SK-N-SH (cell line): ENCODE data around the gene WIPI1.
"Not testable (repeated sequence)": the region's sequence is repeated elsewhere in the genome, so short reads cannot be mapped to it uniquely, and the experiment has no call there.

ENCODE experiments used
- EP300 ChIP-seq, 2 experiments: IDR thresholded peaks; 2 replicates each; pipeline versions ENCODE4 v1.4.0 to v1.6.1; 2012; ENCODE audit warnings: borderline replicate concordance in 1 of 2, low read depth in 1 of 2, low read length in 1 of 2
- GATA2 ChIP-seq: sonication (generic); formaldehyde crosslinking; IDR thresholded peaks from 2 replicates; pipeline ENCODE4 v1.5.0; 2020; ENCODE audit warnings: mild to moderate bottlenecking, missing genetic modification reagents
- RAD21 ChIP-seq: IDR thresholded peaks from 2 replicates; pipeline ENCODE4 v1.6.1; 2012; ENCODE audit warnings: mild to moderate bottlenecking, low read length
- RCOR1 ChIP-seq: fragments of 150-350 bp; IDR thresholded peaks from 2 replicates; pipeline ENCODE4 v1.6.1; 2017; ENCODE audit warnings: antibody characterized with exemption, low read length

DNA sequence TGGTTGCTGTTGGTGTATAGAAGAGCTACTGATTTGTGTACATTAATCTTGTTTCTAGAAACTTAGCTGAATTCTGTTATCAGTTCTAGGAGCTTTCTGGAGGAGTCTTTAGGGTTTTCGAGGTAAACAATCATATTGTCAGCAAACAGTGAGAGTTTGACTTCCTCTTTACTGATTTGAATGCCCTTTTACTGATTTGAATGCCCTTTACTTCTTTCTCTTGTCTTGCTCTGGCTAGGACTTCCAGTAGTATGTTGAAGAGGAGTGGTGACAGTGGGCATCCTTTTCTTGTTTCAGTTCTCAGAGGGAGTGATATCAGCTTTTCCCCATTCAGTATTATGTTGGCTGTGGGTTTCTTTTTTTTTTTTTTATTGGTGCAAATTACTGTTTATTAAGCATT, 49.6 kb downstream of the WIPI1 start:
- TF ChIP-seq GATA2 (CRISPR knock-in tag); EP300 (IDR thresholded peaks at IDR 0.05; ENCODE audit: borderline replicate concordance in 1 of 2, low read depth in 1 of 2, low read length in 1 of 2); RAD21; RCOR1: not testable (repeated sequence)
